K562 (cell line): Measurements from ENCODE around the gene TMEM87A. TPM values are rescaled to one million over a fixed set of nuclear protein-coding genes. Genes with fewer than 3 reads are reported as not detected.
A peak's percentile ranks its signal among the peaks of the same experiment; 100 is the strongest.

Experiments
- BACH1 ChIP-seq: fragments of 200-800 bp; sonication (Bioruptor generic); IDR thresholded peaks from 2 replicates; pipeline ENCODE4 v1.6.1; 2016; ENCODE audit warnings: missing genetic modification characterization, missing compliant biosample characterization
- KLF1 ChIP-seq: fragments of 450-650 bp; IDR thresholded peaks from 2 replicates; pipeline ENCODE4 v1.6.1; 2016; ENCODE audit warnings: missing genetic modification characterization, missing compliant biosample characterization
- MGA ChIP-seq: fragments of 450-650 bp; IDR thresholded peaks from 2 replicates; pipeline ENCODE4 v1.6.1; 2016; ENCODE audit warnings: mild to moderate bottlenecking, moderate library complexity
- POLR2AphosphoS2 ChIP-seq: IDR thresholded peaks from 2 replicates; pipeline ENCODE4 v1.6.1; 2012; ENCODE audit warnings: low read length, improper control_type of control experiment
- POLR2B ChIP-seq: fragments of 450-650 bp; IDR thresholded peaks from 2 replicates; pipeline ENCODE4 v1.6.1; 2018; ENCODE audit warnings: low read depth; ENCODE audit not compliant: partially characterized antibody
- RBM22 ChIP-seq: fragments of 200-400 bp; formaldehyde crosslinking; IDR thresholded peaks from 2 replicates; pipeline ENCODE4 v1.6.1; 2018; ENCODE audit warnings: low read length, low read depth; ENCODE audit not compliant: poor library complexity, severe bottlenecking
- SFPQ ChIP-seq: fragments of 200-400 bp; formaldehyde crosslinking; IDR thresholded peaks from 2 replicates; pipeline ENCODE4 v1.6.1; 2017; ENCODE audit warnings: mild to moderate bottlenecking, low read depth, low read length, moderate library complexity
- SOX6 ChIP-seq: fragments of 450-650 bp; IDR thresholded peaks from 2 replicates; pipeline ENCODE4 v1.6.1; 2014; ENCODE audit warnings: mild to moderate bottlenecking
- ZNF436 ChIP-seq: fragments of 250-450, 450-650 bp; sonication (Bioruptor Pico); formaldehyde crosslinking; IDR thresholded peaks from 2 replicates; pipeline ENCODE4 v1.7.0; 2020; ENCODE audit warnings: mild to moderate bottlenecking
- ZNF444 ChIP-seq: fragments of 250-450 bp; sonication (Bioruptor Pico); IDR thresholded peaks from 2 replicates; pipeline ENCODE4 v1.4.0; 2020; ENCODE audit warnings: mild to moderate bottlenecking, moderate library complexity
- polyA plus RNA-seq, 8 experiments: library from polyadenylated mRNA; depleted of rRNA in 4 of 8; stranded (reverse) in 5 of 8; unstranded in 3 of 8; fragments of >200 nt; fragmentation: Nextera tagmentation in 2 of 8; fragmentation: Illumina TruSeq in 1 of 8; extraction: Ambion mirVana in 2 of 8; extraction: Trizol in 1 of 8; gene quantifications; 2 replicates each; pipeline versions ENCODE4 v1.2.1 to v1.2.3, GENCODE V29; 2011 to 2014; ENCODE audit warnings: inconsistent platforms in 1 of 8, missing spikeins in 1 of 8
- total RNA-seq, 7 experiments: library from RNA; depleted of rRNA in 6 of 7; stranded (reverse); fragments of >200 nt in 6 of 7; fragmentation: Illumina TruSeq in 2 of 7; extraction: Trizol in 2 of 7; gene quantifications; 2 replicates each; pipeline versions ENCODE4 v1.2.1 to v1.2.3, GENCODE V29; 2011 to 2021; ENCODE audit warnings: low replicate concordance in 1 of 7
- TF ChIP-seq, protein P1 (sequence below): fragments of 250-450 bp; sonication (Bioruptor Pico); IDR thresholded peaks from 2 replicates; pipeline ENCODE4 v1.5.0; 2021

The TMEM87A gene
- total and polyA plus RNA-seq, 9 of the 15 experiments (the other 6 are each of a cell fraction or from before 2014, with no cell fraction given) = 16.6 to 43.3 (median 29.6) TPM

DNA sequence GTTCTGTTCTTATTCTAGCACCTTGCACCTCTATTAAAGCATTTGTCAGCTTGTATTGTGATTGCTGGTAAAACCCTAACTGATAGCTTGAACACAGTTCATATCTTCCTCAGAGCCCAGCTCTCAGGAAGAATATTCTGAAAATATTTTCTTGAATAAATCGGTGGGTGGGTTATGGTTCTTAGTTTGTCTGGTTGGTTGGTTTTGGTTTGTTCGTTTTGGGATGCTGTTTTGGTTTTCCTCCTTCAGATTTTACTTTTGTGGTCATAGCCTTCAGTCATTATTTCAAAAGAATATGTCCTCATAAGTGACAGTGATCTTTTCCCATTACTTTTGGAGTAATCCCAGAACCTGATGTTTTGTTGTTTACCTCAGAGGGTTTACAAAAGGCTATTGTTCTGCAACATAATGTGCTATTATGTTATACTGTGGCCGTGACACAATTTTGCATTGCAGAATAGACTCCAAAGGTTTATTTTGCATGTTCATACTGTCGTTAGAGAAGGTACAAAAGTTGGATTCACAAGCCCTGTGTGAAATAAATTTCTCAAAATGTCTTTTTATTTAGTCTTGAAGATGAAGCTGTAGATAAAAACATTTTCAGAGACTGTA is 2.7 kb upstream of the TMEM87A start (continued):
- TF ChIP-seq MGA (no peak), POLR2AphosphoS2 (no peak), SFPQ (no peak), ZNF436 (no peak), ZNF444 (CRISPR knock-in tag) (no peak), BACH1 (tag) (no peak), KLF1 (tag) (no peak), RBM22 (no peak), SOX6 (0 out of 2 replicates have a peak, but pooled peaks have one; percentile 13), POLR2B (peak; percentile 37)
- TF ChIP-seq, protein P1, sequence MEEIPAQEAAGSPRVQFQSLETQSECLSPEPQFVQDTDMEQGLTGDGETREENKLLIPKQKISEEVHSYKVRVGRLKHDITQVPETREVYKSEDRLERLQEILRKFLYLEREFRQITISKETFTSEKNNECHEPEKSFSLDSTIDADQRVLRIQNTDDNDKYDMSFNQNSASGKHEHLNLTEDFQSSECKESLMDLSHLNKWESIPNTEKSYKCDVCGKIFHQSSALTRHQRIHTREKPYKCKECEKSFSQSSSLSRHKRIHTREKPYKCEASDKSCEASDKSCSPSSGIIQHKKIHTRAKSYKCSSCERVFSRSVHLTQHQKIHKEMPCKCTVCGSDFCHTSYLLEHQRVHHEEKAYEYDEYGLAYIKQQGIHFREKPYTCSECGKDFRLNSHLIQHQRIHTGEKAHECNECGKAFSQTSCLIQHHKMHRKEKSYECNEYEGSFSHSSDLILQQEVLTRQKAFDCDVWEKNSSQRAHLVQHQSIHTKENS = no peak
